GM18909 (cell line): ENCODE results near the gene SLC35A1.

Experiments used
- ATAC-seq: cut with Tn5 transposase; IDR thresholded peaks from one replicate; pipeline ENCODE4 v1.9.1; 2021; ENCODE audit warnings: mild to moderate bottlenecking; ENCODE audit not compliant: unreplicated experiment, poor library complexity

SLC35A1 gene

DNA sequence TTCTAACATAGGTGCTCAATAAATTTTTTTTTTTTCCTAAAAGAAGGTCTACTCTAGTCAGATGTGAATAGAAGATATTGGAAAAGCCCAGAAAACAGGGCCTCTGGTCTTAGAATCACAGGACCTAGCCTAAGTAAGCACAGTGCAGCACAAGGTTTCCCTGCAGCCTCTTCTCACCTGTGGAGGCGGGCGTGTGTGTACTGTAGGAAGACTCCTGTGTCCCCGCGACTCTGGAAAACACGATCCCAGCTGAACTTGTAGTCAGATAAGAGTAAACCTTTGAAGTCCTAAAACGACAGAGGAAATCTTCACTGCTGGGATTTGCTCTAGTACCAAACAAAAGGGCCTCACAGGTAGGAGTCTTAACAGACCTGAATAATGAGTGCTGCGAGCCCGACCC, 45.7 kb downstream of the SLC35A1 start:
- ATAC-seq, result no peak

DNA sequence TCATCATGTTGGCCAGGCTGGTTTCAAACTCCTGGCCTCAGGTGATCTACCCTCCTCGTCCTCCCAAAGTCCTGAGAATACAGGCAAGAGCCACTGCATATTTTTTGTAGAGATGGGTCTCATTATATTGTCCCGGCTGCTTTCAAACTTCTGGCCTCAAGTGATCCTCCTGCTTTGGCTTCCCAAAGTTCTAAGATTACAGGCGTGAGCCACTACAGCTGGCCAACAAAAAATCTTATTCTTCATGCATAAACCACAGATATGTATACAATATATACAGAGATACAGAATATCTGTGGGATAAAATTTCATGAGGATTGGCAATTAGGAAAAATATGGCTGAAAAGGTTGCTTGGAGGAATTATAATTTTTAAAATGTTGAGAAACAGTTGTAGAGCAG, 49.9 kb downstream of the SLC35A1 start:
- no peak for ATAC-seq

- no peak for ATAC-seq
Observed at GRCh38 chr6:87529221-87529620, 56.4 kb downstream of the SLC35A1 start.

DNA sequence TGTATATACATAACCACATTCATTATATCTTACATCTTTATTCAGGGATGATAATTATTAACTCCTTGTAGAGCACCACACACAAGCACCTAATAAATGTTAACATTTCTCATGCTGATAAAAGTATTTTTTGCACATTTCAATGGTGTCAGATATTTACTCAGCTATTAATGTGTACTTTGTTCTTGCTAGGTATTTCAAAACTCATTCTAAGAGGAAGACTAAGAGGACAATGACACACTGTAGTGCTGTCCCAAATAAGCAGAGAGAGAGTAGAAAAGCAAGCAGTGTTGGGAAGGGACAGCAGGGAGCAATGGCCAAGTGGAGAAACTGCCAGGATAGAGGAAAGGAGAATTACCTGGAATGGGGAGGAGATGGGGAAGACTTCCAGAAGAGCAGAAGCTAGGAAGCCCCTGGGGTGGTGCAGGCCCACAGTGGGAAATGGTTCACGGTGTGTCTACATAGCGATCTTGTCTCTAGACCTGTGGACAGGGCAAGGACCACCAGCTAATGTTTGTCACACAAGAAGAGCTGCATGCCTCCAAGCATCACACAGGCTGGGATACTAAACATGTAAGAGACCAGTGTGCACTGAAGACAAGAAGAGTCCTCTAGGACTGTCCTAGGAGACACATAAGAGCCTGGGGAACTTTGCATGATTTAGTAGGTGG, 61.7 kb downstream of the SLC35A1 start:
- no peak for ATAC-seq

- ATAC-seq, result no peak
Observed at GRCh38 chr6:87538510-87539260, 65.9 kb downstream of the SLC35A1 start.

GRCh38 chr6:87539554-87539953, 66.8 kb downstream of the SLC35A1 start:
- ATAC-seq, result no peak

DNA sequence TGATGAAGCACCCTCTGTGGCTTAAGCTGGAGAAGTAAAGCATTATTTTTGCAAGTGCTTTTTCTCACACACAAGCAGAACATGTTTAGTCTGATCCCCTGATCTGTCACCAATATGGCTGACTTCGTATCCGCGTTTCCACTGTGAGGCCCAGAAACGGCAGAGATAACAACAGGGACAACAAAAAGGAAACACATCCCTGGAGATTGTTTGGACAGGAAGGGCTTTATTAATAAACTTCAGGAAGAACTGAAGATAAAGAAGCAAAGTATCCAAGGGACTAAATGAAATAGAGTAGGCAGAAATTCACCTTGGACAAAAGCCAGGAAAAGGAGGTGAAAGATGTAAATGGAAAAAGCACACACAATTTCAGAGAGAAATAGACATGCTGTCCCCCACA, 67.8 kb downstream of the SLC35A1 start:
- ATAC-seq, result no peak

DNA sequence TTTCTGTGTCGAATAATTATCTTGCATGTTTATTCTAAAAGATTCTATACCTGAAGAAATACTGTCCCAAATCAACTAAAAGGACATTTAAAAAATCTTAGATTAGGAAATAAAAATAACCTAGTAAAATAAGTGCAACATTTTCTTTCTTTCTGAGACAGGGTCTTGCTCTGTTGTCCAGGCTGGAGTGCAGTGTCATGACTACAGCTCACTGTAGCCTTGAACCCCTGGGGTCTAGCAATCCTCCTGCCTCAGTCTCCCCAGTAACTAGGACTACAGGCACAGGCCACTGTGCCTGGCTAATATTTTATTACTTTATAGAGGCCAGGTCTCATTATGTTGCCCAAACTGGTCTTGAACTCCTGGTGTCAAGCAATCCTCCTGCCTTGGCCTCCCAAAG, 68.3 kb downstream of the SLC35A1 start:
- no peak for ATAC-seq

- ATAC-seq, result no peak
Observed at GRCh38 chr6:87541744-87542143, 69.0 kb downstream of the SLC35A1 start.

- ATAC-seq, result no peak
Observed at GRCh38 chr6:87543696-87544473, 71.1 kb downstream of the SLC35A1 start.

DNA sequence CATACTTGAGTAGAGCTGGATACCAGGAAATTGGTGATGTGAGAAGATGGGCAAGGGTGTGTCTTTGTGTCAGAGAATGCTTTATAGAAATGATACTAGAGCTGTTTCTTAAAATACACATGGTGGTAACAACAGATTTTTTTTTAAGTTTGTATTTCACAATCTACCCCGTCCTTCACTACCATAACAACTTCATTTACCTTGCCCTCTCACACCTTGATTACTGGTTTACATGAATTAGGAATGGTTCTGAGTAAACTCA, 71.6 kb downstream of the SLC35A1 start:
- ATAC-seq, result no peak

DNA sequence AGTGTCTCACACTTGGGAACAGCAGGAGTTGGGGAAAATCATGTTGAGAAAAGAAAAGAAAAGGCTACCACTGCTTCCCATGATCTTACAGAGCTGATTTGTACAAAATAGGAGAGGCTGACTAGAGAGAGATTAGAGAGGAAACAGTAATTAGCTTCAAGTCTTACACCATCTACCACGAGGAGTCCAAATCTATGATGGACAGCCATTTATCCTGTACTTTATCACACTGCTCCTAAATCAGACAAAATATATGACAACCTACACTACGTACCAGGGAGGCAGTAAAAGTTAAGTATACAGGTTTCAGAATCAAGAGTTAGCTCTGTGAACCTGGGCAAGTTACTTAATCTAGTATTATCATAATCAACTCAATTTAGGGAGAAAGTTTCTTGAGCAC, 79.0 kb downstream of the SLC35A1 start:
- no peak for ATAC-seq

DNA sequence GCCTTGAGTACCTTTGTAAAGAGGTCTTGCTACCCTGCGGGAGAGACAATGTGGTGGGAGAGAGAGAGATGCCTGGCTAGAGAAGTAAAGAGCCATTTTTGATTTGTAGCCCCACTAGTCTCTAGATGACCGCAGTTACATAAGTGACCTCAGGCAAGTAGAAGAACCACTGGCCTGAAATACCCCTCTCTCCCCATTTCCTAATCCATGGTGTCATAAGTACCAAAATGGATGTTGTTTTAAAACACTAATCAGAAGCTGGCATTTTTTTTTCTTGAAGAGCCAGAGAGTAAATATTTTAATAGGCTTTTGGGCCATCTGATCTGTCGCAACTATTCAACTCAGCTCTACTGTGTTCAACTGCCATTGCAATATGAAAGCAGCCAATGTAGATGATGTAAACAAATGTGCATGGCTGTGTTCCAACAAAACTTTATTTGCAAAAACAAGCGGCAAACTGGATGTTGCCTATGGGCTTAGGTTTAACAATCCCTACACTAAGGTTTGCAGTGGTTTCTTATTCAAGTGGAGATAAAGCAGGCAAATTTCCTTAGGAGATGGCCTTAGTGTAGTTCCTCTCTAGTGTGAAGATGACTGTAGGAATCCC, 80.5 kb downstream of the SLC35A1 start:
- ATAC-seq, result no peak

DNA sequence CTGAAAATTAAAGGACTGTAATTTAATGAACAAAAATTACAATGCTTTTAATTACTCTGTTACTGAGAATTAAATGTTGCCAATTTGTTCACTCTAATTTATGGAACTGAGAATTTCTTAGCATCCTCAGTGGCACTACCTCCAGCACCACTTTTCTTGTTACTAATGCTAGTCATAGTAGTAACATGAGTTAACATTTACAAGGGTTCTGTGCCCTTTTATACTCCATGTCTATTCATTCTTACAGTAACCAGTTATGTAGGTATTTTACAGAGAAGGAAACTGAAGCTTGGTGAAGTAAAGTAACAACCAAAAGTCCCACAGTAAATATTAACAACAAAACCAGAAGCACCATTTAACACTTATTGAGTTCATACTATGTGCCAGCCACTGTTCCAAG, 82.7 kb downstream of the SLC35A1 start:
- no peak for ATAC-seq

- no peak for ATAC-seq
Observed at GRCh38 chr6:87558446-87558845, 85.7 kb downstream of the SLC35A1 start.

GRCh38 chr6:87561017-87561416, 88.2 kb downstream of the SLC35A1 start:
- no peak for ATAC-seq
